Prostate gland (tissue), 2 donors: Measurements from ENCODE around the gene C1orf174.

Experiments used
- POLR2A ChIP-seq: fragments of 450-650 bp; IDR thresholded peaks from one replicate; pipeline ENCODE4 v1.6.1; 2016; ENCODE audit warnings: antibody characterized with exemption, mild to moderate bottlenecking
- TF ChIP-seq, protein P1 (sequence below), 4 experiments: fragments of 200-600 bp in 2 of 4; fragments of 450-650 bp in 2 of 4; sonication (generic) in 2 of 4; IDR thresholded peaks; 1 replicate in 3 of 4; 2 replicates in 1 of 4; pipeline ENCODE4 v1.5.1; 2016 to 2019; ENCODE audit warnings: antibody characterized with exemption in 4 of 4, mild to moderate bottlenecking in 2 of 4, moderate library complexity in 2 of 4

- TF ChIP-seq, protein P1, sequence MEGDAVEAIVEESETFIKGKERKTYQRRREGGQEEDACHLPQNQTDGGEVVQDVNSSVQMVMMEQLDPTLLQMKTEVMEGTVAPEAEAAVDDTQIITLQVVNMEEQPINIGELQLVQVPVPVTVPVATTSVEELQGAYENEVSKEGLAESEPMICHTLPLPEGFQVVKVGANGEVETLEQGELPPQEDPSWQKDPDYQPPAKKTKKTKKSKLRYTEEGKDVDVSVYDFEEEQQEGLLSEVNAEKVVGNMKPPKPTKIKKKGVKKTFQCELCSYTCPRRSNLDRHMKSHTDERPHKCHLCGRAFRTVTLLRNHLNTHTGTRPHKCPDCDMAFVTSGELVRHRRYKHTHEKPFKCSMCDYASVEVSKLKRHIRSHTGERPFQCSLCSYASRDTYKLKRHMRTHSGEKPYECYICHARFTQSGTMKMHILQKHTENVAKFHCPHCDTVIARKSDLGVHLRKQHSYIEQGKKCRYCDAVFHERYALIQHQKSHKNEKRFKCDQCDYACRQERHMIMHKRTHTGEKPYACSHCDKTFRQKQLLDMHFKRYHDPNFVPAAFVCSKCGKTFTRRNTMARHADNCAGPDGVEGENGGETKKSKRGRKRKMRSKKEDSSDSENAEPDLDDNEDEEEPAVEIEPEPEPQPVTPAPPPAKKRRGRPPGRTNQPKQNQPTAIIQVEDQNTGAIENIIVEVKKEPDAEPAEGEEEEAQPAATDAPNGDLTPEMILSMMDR (IDR thresholded peaks at IDR 0.05) = no peak
- no peak for TF ChIP-seq POLR2A
Observed at GRCh38 chr1:3926956-3927355, 26.9 kb upstream of the C1orf174 start.
